WI38 (cell line): ENCODE results near the gene KIAA1217.

ENCODE experiments used
- H3K4me3 ChIP-seq: 2 replicates; pipeline ENCODE4 v1.5.1; 2011; ENCODE audit warnings: low read depth, mild to moderate bottlenecking, control low read depth, low read length
- CTCF ChIP-seq: IDR thresholded peaks from 2 replicates; pipeline ENCODE4 v1.5.1; 2012; ENCODE audit warnings: low read depth, mild to moderate bottlenecking, control low read depth, low read length

Gene KIAA1217

GRCh38 chr10:24515481-24515880 is 306.5 kb downstream of the KIAA1217 start:
- H3K4me3 ChIP-seq: no peak overlapping the region
- TF ChIP-seq CTCF: no peak

GRCh38 chr10:24518411-24518810 is 309.5 kb downstream of the KIAA1217 start:
- H3K4me3 ChIP-seq: no peak overlapping the region
- no peak for TF ChIP-seq CTCF

- TF ChIP-seq CTCF: peak; percentile 72
- no peak overlapping the region for H3K4me3 ChIP-seq
Measured at GRCh38 chr10:24518981-24519597, 310.2 kb downstream of the KIAA1217 start.

GRCh38 chr10:24519950-24520349 is 311.0 kb downstream of the KIAA1217 start:
- H3K4me3 ChIP-seq: no peak overlapping the region
- TF ChIP-seq CTCF: no peak

- TF ChIP-seq CTCF: no peak
- H3K4me3 ChIP-seq: no peak overlapping the region
Measured at GRCh38 chr10:24524314-24524713, 315.4 kb downstream of the KIAA1217 start.

GRCh38 chr10:24526085-24526649 is 317.2 kb downstream of the KIAA1217 start:
- no peak for TF ChIP-seq CTCF
- H3K4me3 ChIP-seq: no peak overlapping the region

- no peak overlapping the region for H3K4me3 ChIP-seq
- no peak for TF ChIP-seq CTCF
Measured at GRCh38 chr10:24528946-24529345, 320.0 kb downstream of the KIAA1217 start.
